Measurements from ENCODE around the gene PIEZO2.

The PIEZO2 gene

DNA sequence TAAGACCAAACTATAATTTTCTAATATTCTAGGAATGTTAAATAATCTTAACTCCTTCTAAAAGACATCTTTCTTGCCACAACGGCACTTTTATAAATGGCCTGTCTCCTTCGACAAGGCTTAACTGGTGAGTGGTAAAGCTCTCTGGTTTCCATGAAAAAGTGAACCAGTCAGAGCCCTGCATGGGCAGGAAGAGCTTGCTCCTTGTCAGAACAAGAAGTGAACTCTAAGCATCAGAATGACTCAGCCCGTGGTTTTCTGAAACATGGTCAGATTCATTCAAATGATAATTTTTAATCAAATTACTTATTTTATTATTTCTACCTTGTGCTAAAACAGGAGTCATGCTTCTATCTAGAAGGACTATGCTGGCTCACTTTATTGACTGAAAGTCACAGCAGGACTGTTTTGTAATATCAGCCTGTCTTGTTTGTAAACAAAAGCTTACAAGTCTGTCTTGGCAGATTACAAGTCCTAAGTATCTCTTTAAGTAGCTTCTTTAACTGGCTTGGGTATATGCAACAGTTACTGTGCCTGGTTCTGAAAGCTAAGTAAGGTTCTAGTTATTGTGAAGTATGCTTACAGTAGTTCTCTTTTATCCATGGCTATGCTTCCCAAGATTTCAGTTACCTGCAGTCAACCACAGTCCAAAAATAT, 378.2 kb downstream of the PIEZO2 start:
- peak; percentile 59 for DNase-seq

GRCh38 chr18:10770264-10770663, 379.1 kb downstream of the PIEZO2 start:
- no peak for DNase-seq

- no peak for DNase-seq
These were observed 381.1 kb downstream of the PIEZO2 start for GRCh38 chr18:10768221-10768620.

GRCh38 chr18:10767658-10768057, 381.7 kb downstream of the PIEZO2 start:
- DNase-seq, result no peak

- no peak for DNase-seq
These were observed 388.4 kb downstream of the PIEZO2 start for GRCh38 chr18:10760986-10761385.

GRCh38 chr18:10759241-10759640, 390.1 kb downstream of the PIEZO2 start:
- DNase-seq, result no peak

- DNase-seq, result no peak
These were observed 391.4 kb downstream of the PIEZO2 start for GRCh38 chr18:10757946-10758345.

GRCh38 chr18:10757349-10757748, 392.0 kb downstream of the PIEZO2 start:
- no peak for DNase-seq

DNA sequence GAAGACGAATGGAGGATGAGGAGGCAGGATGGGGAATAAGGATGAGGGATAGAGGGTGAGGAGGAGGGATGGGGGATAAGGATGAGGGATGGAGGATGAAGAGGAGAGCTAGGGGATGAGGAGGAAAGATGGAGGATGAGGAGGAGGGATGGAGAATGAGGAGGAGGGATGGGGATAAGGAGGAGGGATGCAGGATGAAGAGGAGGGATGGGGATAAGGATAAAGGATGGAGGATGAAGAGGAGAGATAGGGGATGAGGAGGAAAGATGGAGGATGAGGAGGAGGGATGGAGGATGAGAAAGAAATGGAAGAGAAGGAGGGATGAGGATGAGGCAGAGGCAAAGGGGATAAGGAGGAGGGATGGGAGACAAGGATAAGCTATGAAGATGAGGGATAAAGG, 393.5 kb downstream of the PIEZO2 start:
- DNase-seq, result no peak

GRCh38 chr18:10754128-10754527, 395.2 kb downstream of the PIEZO2 start:
- no peak for DNase-seq

- peak; percentile 53 for DNase-seq
These were observed 397.0 kb downstream of the PIEZO2 start for GRCh38 chr18:10752382-10752781.

GRCh38 chr18:10751653-10752052, 397.7 kb downstream of the PIEZO2 start:
- no peak for DNase-seq

DNA sequence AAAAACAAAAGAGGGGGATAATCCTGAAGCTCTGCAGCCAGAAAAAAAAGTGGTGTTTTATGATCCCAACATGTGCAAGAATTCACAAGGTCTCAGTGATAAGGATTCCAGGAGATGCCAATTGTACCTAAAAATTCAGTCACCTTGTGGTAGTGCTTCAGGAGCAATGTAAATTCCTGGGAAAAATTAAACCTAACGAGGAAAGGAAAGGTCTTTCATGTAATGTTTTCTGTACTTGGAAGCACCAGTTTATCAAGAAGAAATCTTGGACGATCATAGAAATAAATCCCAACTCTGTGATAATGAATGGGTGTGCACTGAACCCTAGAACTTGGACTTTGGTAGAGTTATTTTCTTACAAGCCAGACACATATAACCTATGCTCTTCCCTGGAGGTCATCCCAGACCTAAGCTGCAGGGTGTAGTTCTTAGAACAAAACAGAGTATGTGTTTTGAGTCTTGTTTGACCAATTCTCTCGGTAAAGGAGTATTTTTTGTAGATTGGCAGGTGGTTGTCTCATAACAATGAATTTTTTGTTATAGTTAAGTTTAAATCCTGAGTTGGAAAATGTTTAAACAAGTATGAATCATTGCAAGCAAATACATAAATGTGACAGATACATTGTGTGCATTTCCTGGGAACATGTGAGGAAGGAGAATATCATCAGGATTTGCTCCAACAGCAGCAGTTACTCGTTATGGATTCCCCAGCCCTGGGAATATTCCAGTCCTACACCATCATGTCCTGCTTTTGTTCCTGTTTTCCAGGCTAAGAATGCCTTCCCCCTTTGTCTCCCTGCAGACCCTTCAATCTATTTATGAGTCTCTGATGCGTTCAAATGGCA, 399.0 kb downstream of the PIEZO2 start:
- no peak for DNase-seq

GRCh38 chr18:10748641-10749040, 400.7 kb downstream of the PIEZO2 start:
- peak; percentile 43 for DNase-seq

GRCh38 chr18:10745971-10746370, 403.4 kb downstream of the PIEZO2 start:
- DNase-seq, result no peak

- DNase-seq, result no peak
These were observed 404.1 kb downstream of the PIEZO2 start for GRCh38 chr18:10745219-10745618.

DNA sequence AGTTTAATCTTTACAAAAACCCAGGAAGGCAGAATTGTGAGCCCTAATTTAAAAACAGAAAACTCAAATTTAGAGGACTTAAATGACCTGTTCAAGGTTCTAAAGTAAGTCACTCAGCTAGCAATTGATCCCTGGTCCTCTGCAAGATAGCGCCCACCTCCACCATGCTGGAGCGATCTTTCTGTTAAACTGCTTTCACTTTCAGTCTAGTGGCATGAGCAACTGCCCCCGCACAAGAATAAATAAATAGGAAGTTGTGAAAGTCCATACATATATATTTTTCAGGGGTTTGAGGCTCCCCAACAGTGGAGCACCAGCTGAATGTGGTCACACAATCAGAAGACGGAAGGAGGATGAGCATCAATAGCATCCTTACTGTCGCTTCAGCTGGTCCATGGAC, 405.6 kb downstream of the PIEZO2 start:
- DNase-seq, result no peak

DNA sequence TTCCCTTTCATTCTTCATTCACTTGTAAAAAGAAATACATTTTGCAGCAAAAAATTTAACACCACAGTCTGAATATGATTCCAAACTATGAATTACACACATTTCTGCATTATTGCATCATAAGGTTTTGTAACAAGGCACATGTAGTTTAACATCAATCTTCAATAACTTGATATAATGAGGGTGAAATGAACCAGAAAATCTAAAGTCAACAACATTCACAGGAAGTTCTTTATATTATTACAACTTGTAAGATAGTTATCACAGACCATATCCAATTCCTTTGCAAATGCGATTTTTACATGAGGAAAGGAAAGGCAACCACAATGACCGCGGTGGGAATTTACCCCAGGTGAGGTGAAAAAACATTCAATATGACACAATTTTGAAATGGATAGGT, 410.2 kb downstream of the PIEZO2 start:
- DNase-seq, result peak; percentile 64

DNA sequence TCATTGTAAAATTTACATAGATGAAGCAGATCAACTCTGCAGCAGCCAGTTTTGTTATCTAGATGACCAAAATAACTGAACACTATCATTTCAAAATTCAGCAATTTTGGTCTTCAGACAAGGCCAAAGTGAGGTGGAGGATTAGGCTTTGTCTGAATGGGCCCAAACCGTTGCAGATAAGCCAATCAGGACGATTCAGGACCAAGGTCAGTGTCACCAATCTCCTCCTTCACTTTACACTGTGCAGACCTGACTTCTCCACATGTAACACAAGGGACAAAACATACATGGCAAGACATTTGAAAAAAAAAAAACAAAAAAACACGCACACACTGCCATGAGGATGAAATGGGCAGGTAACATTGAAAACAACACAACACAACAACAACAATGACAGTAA, 412.4 kb downstream of the PIEZO2 start:
- DNase-seq, result no peak

GRCh38 chr18:10732990-10733389, 416.4 kb downstream of the PIEZO2 start:
- no peak for DNase-seq

- peak; percentile 17 for DNase-seq
These were observed 421.9 kb downstream of the PIEZO2 start for GRCh38 chr18:10727477-10727876.

DNA sequence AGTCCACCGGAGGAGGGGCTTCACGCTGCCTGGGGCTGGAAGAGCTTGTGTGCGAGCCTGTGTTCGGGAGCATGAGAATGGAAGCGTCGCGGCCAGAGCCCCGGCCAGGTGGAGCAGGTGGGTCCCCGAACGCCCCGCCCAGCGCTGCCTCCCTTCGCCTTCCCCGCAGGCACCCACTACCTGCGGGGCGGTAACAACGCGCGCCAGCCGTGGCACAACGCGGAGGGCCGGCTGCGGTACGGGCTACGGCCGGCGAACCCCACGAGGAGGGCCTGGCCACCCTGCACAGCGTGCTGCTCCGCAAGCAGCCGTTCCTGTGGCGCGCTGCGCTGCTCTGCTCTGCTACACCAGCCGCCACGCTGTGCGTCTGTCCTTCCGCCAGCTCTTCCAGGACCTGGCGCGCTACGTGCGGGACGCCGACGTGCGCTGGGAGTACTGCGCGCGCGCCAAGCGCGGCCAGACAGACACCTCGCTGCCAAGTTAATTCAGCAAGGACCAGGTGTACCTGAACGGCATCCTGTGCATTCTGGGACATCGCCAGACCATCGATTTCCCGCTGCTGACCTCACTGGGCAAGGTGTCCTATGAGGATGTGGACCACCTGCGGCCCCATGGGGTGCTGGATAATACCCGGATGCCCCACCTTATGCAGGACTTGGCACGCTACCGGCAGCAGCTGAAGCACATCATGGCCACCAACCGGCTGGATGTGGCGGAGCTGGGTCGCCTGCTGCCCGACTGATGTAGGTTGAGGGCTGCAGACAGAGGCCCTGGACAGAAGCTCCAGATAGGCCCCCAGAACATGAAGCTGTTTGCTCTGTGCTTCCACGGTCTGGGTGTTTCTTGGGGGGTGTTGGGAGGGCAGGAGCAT, 422.9 kb downstream of the PIEZO2 start:
- no peak for DNase-seq

GRCh38 chr18:10724666-10725065, 424.7 kb downstream of the PIEZO2 start:
- DNase-seq, result no peak
